WERI-Rb-1 (cell line): ENCODE data around the gene SOX13.

Source experiments
- DNase-seq: peaks from one replicate; pipeline ENCODE4 v3.0.0-alpha.2; 2020
- H3K27ac ChIP-seq: fragments of 250-450 bp; sonication (Bioruptor Pico); 2 replicates; pipeline ENCODE4 v1.5.1; 2020; ENCODE audit warnings: mild to moderate bottlenecking, moderate library complexity
- H3K27me3 ChIP-seq: fragments of 250-450 bp; sonication (Bioruptor Pico); 2 replicates; pipeline ENCODE4 v1.5.1; 2021; ENCODE audit warnings: mild to moderate bottlenecking, low read depth, moderate library complexity; ENCODE audit not compliant: insufficient read depth, severe bottlenecking
- H3K36me3 ChIP-seq: fragments of 250-450 bp; sonication (Bioruptor Pico); 2 replicates; pipeline ENCODE4 v1.5.1; 2020; ENCODE audit warnings: mild to moderate bottlenecking, moderate library complexity
- H3K4me3 ChIP-seq: 2 replicates; pipeline ENCODE4 v1.5.1; 2011; ENCODE audit warnings: low read depth, mild to moderate bottlenecking, control low read depth, low read length
- H3K9me3 ChIP-seq: fragments of 250-450 bp; sonication (Bioruptor Pico); 2 replicates; pipeline ENCODE4 v1.5.1; 2021; ENCODE audit warnings: mild to moderate bottlenecking, moderate library complexity; ENCODE audit not compliant: severe bottlenecking
- TF ChIP-seq, protein P1 (sequence below): IDR thresholded peaks from 2 replicates; pipeline ENCODE4 v1.5.1; 2011; ENCODE audit warnings: low read depth, mild to moderate bottlenecking, control low read depth, inconsistent platforms, low read length

The SOX13 gene

GRCh38 chr1:204091066-204091465 is 18.2 kb downstream of the SOX13 start:
- TF ChIP-seq, protein P1, sequence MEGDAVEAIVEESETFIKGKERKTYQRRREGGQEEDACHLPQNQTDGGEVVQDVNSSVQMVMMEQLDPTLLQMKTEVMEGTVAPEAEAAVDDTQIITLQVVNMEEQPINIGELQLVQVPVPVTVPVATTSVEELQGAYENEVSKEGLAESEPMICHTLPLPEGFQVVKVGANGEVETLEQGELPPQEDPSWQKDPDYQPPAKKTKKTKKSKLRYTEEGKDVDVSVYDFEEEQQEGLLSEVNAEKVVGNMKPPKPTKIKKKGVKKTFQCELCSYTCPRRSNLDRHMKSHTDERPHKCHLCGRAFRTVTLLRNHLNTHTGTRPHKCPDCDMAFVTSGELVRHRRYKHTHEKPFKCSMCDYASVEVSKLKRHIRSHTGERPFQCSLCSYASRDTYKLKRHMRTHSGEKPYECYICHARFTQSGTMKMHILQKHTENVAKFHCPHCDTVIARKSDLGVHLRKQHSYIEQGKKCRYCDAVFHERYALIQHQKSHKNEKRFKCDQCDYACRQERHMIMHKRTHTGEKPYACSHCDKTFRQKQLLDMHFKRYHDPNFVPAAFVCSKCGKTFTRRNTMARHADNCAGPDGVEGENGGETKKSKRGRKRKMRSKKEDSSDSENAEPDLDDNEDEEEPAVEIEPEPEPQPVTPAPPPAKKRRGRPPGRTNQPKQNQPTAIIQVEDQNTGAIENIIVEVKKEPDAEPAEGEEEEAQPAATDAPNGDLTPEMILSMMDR = no peak
- DNase-seq = no peak
- Histone ChIP-seq H3K27me3 (no peaks in the 10 kb centered on the region), H3K36me3 (no peaks in the 10 kb centered on the region), H3K27ac (no peak overlapping the region), H3K9me3 (no peaks in the 10 kb centered on the region), H3K4me3 (no peak overlapping the region)

GRCh38 chr1:204091787-204092312 is 18.9 kb downstream of the SOX13 start:
- TF ChIP-seq, protein P1 = no peak
- Histone ChIP-seq H3K27ac (no peak overlapping the region), H3K4me3 (no peak overlapping the region), H3K27me3 (no peaks in the 10 kb centered on the region), H3K36me3 (no peaks in the 10 kb centered on the region), H3K9me3 (no peaks in the 10 kb centered on the region)
- DNase-seq = no peak

DNA sequence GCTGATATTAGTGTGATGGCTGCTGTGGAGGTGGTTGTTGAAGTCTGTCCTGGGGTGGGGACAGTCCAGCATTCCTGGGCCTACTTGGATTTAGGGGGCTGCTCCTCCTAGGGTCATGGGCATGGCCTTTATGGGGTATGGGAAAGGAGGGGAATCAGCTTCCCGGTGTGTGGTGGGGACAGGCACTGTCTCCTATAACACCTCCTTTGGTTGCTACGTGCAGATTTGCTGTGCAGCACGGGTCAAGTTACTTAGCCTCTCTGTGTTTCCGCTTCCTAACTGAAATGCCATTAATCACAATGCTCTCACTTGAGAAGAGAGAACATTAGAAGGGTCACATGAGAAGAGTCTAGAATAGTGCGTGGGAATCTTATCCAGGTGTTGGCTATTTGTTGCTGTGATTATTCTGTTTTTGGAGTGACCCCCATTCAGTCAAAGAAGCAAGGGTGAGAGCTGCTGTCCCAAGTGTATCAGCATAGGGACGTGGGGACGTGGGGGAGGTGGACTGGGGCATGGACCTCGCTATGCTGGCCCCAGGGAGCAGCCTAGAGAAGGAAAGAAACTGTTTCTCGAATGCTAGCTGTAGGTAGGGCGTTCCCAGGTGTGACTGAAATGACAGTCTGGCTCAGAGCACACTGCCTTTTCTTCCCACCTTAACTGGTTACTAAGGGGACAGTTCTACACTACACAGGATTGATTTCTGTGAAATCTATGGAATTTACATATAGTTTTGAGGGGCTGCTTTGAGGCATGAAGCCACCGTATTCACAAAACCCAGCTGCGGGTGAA is 19.9 kb downstream of the SOX13 start:
- TF ChIP-seq, protein P1 = no peak
- H3K27ac ChIP-seq = no peak overlapping the region
- DNase-seq = no peak
- H3K36me3 ChIP-seq = no peaks in the 10 kb centered on the region
- no peaks in the 10 kb centered on the region for H3K27me3 ChIP-seq
- no peak overlapping the region for H3K4me3 ChIP-seq
- no peaks in the 10 kb centered on the region for H3K9me3 ChIP-seq

- TF ChIP-seq, protein P1 = no peak
- no peaks in the 10 kb centered on the region for H3K27me3 ChIP-seq
- H3K9me3 ChIP-seq = no peaks in the 10 kb centered on the region
- DNase-seq = no peak
- H3K36me3 ChIP-seq = no peaks in the 10 kb centered on the region
- H3K27ac ChIP-seq = no peak overlapping the region
- no peak overlapping the region for H3K4me3 ChIP-seq
These were observed 20.5 kb downstream of the SOX13 start for GRCh38 chr1:204093421-204093717.

- H3K4me3 ChIP-seq = no peak overlapping the region
- H3K27me3 ChIP-seq = no peaks in the 10 kb centered on the region
- TF ChIP-seq, protein P1 = no peak
- no peak overlapping the region for H3K27ac ChIP-seq
- DNase-seq = no peak
- H3K9me3 ChIP-seq = no peaks in the 10 kb centered on the region
- no peaks in the 10 kb centered on the region for H3K36me3 ChIP-seq
These were observed 20.9 kb downstream of the SOX13 start for GRCh38 chr1:204093781-204094180.

GRCh38 chr1:204094313-204094729 is 21.4 kb downstream of the SOX13 start:
- no peak overlapping the region for H3K4me3 ChIP-seq
- TF ChIP-seq, protein P1 = no peak
- no peaks in the 10 kb centered on the region for H3K27me3 ChIP-seq
- no peaks in the 10 kb centered on the region for H3K36me3 ChIP-seq
- H3K9me3 ChIP-seq = no peaks in the 10 kb centered on the region
- no peak overlapping the region for H3K27ac ChIP-seq
- DNase-seq = no peak
